PC-9 (cell line): ENCODE measurements around the gene CD7. TPM values are rescaled to one million over a fixed set of nuclear protein-coding genes. Genes with fewer than 3 reads are reported as not detected.

Experiments
- BruUV-seq: library from RNA; stranded (reverse); fragments of 400-500 nt; replicated peaks from 2 replicates; lab custom pipeline; 2021; lab: Mats Ljungman, UMichigan
- CTCF ChIA-PET: fragments of 300-600 bp; sonication (Branson Sonifier 250); formaldehyde crosslinking; loops from one replicate; lab custom pipeline; 2022; ENCODE audit warnings: antibody characterized with exemption; lab: Charles Lee
- POLR2A ChIA-PET: fragments of 300-600 bp; sonication (Branson Sonifier 250); formaldehyde crosslinking; loops from one replicate; lab custom pipeline; 2022; ENCODE audit warnings: antibody characterized with exemption; ENCODE audit not compliant: unreplicated experiment; lab: Charles Lee
- DNase-seq, 2 experiments: peaks; one replicate each; pipeline versions ENCODE4 v3.0.0 to v3.0.0-alpha.2; 2015 to 2022; ENCODE audit warnings: mixed read lengths in 1 of 2
- H2AFZ ChIP-seq: fragments of 200-600 bp; sonication (generic); 2 replicates; pipeline ENCODE4 v1.8.1; 2017; ENCODE audit warnings: antibody characterized with exemption
- H3F3A ChIP-seq: fragments of 200-600 bp; sonication (generic); 2 replicates; pipeline ENCODE4 v1.8.1; 2017; ENCODE audit warnings: antibody characterized with exemption, mild to moderate bottlenecking, low read depth; ENCODE audit not compliant: insufficient read depth
- H3K27ac ChIP-seq: fragments of 200-600 bp; sonication (generic); 2 replicates; pipeline ENCODE4 v1.6.1; 2016; ENCODE audit warnings: mixed run types
- H3K27me3 ChIP-seq: fragments of 200-600 bp; sonication (generic); 2 replicates; pipeline ENCODE4 v1.6.1; 2016; ENCODE audit warnings: low read depth, mixed run types; ENCODE audit not compliant: insufficient read depth
- H3K36me3 ChIP-seq: fragments of 200-600 bp; sonication (generic); 2 replicates; pipeline ENCODE4 v1.6.1; 2016; ENCODE audit warnings: low read depth, mixed run types
- H3K4me1 ChIP-seq: fragments of 200-600 bp; sonication (generic); replicated peaks from 2 replicates; pipeline ENCODE4 v1.6.1; 2016; ENCODE audit warnings: mixed run types; ENCODE audit not compliant: insufficient read depth
- H3K4me2 ChIP-seq: fragments of 200-600 bp; sonication (generic); 2 replicates; pipeline ENCODE4 v1.6.1; 2017; ENCODE audit warnings: mixed run types
- H3K4me3 ChIP-seq: fragments of 200-600 bp; sonication (generic); 2 replicates; pipeline ENCODE4 v1.6.1; 2016; ENCODE audit warnings: mixed run types
- H3K79me2 ChIP-seq: fragments of 200-600 bp; sonication (generic); 2 replicates; pipeline ENCODE4 v1.6.1; 2017; ENCODE audit warnings: low read depth, mixed run types
- H3K9me2 ChIP-seq: fragments of 200-600 bp; sonication (generic); 2 replicates; pipeline ENCODE4 v1.8.1; 2017; ENCODE audit warnings: mild to moderate bottlenecking; ENCODE audit not compliant: insufficient read depth
- H3K9me3 ChIP-seq: fragments of 200-600 bp; sonication (generic); 2 replicates; pipeline ENCODE4 v1.8.1; 2016; ENCODE audit warnings: low read depth; ENCODE audit not compliant: insufficient read depth
- H4K20me1 ChIP-seq: fragments of 200-600 bp; sonication (generic); 2 replicates; pipeline ENCODE4 v1.8.1; 2017; ENCODE audit not compliant: insufficient read depth
- EZH2 ChIP-seq: fragments of 200-600 bp; sonication (generic); IDR thresholded peaks from 2 replicates; pipeline ENCODE4 v1.8.0; 2017; ENCODE audit warnings: antibody characterized with exemption, low read depth
- intact Hi-C: fragments of 100-400 bp; cut with micrococcal nuclease; formaldehyde crosslinking; loops from one replicate; pipeline ENCODE4 v1.10.0; 2022; ENCODE audit not compliant: unreplicated experiment
- total RNA-seq: library from RNA; stranded (reverse); gene quantifications from 2 replicates; pipeline ENCODE4 v1.2.3, GENCODE V29; 2021
- TF ChIP-seq, protein P1 (sequence below): fragments of 200-600 bp; sonication (generic); conservative IDR thresholded peaks from 2 replicates; pipeline ENCODE4 v1.6.1; 2017; ENCODE audit warnings: mixed run types, antibody characterized with exemption, mild to moderate bottlenecking, moderate library complexity

CD7 gene
- total RNA-seq, 1 experiment from 2014 or later = 0.68 TPM

DNA sequence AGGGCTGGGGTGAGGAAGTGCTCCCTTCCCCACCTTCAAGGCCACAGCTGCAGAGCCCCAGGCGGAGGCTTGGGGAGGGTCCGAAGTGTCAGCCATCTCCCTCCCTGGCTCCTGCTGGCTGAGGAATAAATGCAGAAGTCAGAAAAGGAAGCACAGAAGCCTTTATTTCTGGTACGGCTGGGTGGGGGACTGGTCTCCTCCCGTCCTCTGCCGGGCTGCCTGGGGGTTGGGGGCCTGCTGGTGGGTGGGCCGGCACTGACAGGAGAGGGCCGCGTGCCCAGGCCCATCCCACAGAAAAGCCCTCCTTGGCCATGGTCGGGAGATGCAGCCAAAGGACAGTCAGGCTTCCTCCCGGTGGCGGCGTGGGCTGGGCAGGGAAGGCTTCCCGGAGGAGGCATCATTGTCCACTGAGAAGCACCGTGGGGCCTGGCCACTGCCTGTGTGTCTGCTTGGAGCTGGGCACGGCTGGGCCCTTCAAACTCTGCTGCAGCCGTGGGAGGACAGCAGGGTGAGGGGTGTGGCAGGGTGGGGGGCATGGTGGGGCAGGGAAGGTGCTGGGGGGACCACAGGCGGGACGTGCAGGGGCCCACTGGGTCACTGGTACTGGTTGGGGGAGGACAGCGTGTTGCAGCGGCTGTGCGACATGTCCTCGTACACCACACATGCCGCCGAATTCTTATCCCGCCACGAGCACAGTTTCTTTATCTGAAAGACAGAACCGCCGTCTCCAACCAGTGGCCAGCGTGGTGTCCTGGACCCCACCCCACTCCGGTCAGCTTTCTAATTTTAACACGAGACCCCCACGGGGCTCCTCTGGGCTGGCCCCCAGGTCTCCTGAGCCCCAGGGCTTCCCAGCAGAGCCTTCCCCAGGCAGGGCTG is 2.4 kb downstream of the CD7 start:
- ChIA-PET CTCF (no interaction called here), POLR2A (no interaction called here)
- H3K27ac ChIP-seq = no peak overlapping the region
- no peak overlapping the region for H2AFZ ChIP-seq
- intact Hi-C loops = no loop called here
- H3F3A ChIP-seq = no peaks in the 10 kb centered on the region
- BruUV-seq = no TSS peak
- no peaks in the 10 kb centered on the region for H4K20me1 ChIP-seq
- no peaks in the 10 kb centered on the region for H3K4me1 ChIP-seq
- H3K9me2 ChIP-seq = no peaks in the 10 kb centered on the region
- no peak overlapping the region for H3K4me2 ChIP-seq
- H3K36me3 ChIP-seq = no peaks in the 10 kb centered on the region
- no peak overlapping the region for H3K4me3 ChIP-seq
- no peak for DNase-seq
- TF ChIP-seq, protein P1, sequence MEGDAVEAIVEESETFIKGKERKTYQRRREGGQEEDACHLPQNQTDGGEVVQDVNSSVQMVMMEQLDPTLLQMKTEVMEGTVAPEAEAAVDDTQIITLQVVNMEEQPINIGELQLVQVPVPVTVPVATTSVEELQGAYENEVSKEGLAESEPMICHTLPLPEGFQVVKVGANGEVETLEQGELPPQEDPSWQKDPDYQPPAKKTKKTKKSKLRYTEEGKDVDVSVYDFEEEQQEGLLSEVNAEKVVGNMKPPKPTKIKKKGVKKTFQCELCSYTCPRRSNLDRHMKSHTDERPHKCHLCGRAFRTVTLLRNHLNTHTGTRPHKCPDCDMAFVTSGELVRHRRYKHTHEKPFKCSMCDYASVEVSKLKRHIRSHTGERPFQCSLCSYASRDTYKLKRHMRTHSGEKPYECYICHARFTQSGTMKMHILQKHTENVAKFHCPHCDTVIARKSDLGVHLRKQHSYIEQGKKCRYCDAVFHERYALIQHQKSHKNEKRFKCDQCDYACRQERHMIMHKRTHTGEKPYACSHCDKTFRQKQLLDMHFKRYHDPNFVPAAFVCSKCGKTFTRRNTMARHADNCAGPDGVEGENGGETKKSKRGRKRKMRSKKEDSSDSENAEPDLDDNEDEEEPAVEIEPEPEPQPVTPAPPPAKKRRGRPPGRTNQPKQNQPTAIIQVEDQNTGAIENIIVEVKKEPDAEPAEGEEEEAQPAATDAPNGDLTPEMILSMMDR = no peak
- TF ChIP-seq EZH2 = no peak
- H3K9me3 ChIP-seq = no peaks in the 10 kb centered on the region
- H3K27me3 ChIP-seq = no peaks in the 10 kb centered on the region
- H3K79me2 ChIP-seq = no peaks in the 10 kb centered on the region

DNA sequence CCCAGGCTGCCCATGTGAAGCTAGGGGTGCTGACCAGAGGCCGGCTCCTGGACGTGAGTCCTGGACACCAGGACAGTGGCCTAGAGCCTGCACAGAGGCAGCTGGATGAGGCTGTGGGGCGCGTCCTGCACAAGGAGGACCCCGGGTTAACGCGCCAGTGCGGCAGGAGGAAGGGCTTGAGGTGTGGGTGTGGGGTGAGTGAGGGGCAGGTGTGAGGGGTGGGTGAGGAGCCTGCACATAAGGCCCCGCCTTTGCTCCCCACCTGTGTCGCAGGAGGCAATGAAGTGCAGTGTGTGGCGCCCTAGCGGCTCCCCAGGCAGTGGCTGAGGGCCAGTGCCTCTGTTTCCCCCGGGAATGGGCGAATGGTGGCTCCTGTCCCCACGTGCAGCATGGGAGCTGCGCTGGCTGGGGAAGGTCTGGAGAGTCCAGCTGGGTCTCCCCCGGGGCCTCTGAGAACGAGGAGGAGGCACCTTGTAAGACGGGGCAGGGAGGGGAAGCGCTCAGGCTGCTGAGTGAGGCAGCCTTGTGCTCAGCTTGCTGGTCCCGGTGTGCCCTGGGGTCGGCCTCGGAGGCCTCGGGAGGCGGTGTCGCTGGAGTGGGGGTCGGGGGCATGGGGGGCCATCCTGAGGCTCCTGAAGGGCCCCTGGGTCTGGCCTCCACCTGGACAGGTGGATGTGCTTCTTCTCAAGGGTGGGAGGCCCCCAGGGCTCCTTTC is 3.2 kb downstream of the CD7 start:
- POLR2A ChIA-PET = no interaction called here
- no peaks in the 10 kb centered on the region for H3K79me2 ChIP-seq
- H2AFZ ChIP-seq = no peak overlapping the region
- 0 out of 2 replicates have a peak, but pooled peaks cover 2% of the 10 kb centered on the region for H3K27me3 ChIP-seq
- CTCF ChIA-PET = no interaction called here
- no peaks in the 10 kb centered on the region for H3K4me1 ChIP-seq
- H3K27ac ChIP-seq = no peak overlapping the region
- no peaks in the 10 kb centered on the region for H3F3A ChIP-seq
- H3K9me3 ChIP-seq = no peaks in the 10 kb centered on the region
- H3K4me2 ChIP-seq = no peak overlapping the region
- H4K20me1 ChIP-seq = no peaks in the 10 kb centered on the region
- TF ChIP-seq, protein P1 = no peak
- TF ChIP-seq EZH2 = no peak
- no peaks in the 10 kb centered on the region for H3K36me3 ChIP-seq
- no peak overlapping the region for H3K4me3 ChIP-seq
- DNase-seq = no peak
- H3K9me2 ChIP-seq = no peaks in the 10 kb centered on the region
- no TSS peak for BruUV-seq
- intact Hi-C loops = no loop called here

DNA sequence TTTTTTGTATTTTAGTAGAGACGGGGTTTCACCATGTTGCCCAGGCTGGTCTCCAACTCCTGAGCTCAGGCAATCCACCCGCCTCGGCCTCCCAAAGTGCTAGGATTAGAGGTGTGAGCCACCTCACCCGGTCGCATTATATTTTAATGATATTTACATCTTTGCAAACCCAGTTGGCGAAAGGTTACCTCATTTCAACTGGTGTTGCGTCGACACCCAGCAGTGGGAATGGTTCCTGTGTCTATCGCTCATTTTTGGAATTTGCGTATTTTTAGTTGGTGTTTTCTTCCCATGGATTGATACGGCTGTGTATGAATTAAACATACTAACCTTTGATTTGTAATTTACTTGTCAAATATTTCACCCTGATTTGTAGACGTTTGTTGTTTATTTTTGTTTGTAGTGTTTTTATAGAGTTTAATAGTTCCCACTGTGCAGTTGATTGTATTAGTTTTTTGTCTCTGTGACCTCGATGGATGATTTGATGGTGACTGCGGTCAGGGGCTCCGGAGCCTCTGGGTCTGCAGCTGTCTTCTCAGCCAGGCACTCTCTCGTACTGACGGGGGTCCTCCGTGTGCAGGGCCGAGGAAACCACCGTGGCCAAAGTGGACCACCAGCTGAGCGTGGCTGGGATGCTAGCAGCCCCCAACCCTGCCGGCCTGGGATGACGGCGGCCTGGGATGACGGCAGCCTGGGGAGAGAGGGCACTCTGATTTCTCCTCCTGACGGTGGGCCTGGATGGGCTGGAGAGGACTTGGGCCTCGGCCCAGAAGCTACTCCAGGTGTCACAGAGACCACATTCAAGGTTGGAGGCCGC is 4.0 kb downstream of the CD7 start:
- H3K27ac ChIP-seq = no peak overlapping the region
- no peak overlapping the region for H3K4me2 ChIP-seq
- no peaks in the 10 kb centered on the region for H3K9me2 ChIP-seq
- ChIA-PET POLR2A (no interaction called here), CTCF (no interaction called here)
- no peak for DNase-seq
- no peaks in the 10 kb centered on the region for H4K20me1 ChIP-seq
- no peak overlapping the region for H2AFZ ChIP-seq
- 0 out of 2 replicates have a peak, but pooled peaks cover 6% of the 10 kb centered on the region for H3K27me3 ChIP-seq
- TF ChIP-seq, protein P1 = no peak
- no peak for TF ChIP-seq EZH2
- H3K9me3 ChIP-seq = no peaks in the 10 kb centered on the region
- intact Hi-C loops = no loop called here
- no peaks in the 10 kb centered on the region for H3K36me3 ChIP-seq
- no peaks in the 10 kb centered on the region for H3F3A ChIP-seq
- no peaks in the 10 kb centered on the region for H3K4me1 ChIP-seq
- BruUV-seq = no TSS peak
- no peaks in the 10 kb centered on the region for H3K79me2 ChIP-seq
- no peak overlapping the region for H3K4me3 ChIP-seq
